ENCODE results near the gene MLX. TPM values are rescaled to one million over a fixed set of nuclear protein-coding genes. Genes with fewer than 3 reads are reported as not detected.
"Not testable (repeated sequence)": the region's sequence is repeated elsewhere in the genome, so short reads cannot be mapped to it uniquely, and the experiment has no call there.

The MLX gene
- total RNA-seq, 3 donors from 2014 or later (not counting 1 experiment from before 2014, with no cell fraction given), result 38.9 to 58.2 (median 42.6) TPM

GRCh38 chr17:42537156-42537805, 29.6 kb upstream of the MLX start:
- no peaks in the 10 kb centered on the region for H3K36me3 Mint-ChIP-seq
- no peaks in the 10 kb centered on the region for H3K27me3 Mint-ChIP-seq (ENCODE audit: low read depth in 2 of 2)
- Histone ChIP-seq H3K4me1 (ENCODE audit: control insufficient read depth, insufficient read depth, low read length) (peaks cover 31% of the 10 kb centered on the region), H3K27me3 (ENCODE audit: control insufficient read depth, insufficient read depth, low read length) (no peaks in the 10 kb centered on the region), H3K9me3 (ENCODE audit: control insufficient read depth, insufficient read depth, low read length) (no peaks in the 10 kb centered on the region), H3K36me3 (ENCODE audit: control insufficient read depth, insufficient read depth, low read length) (peaks cover 13% of the 10 kb centered on the region), H3K27ac (ENCODE audit: low read length) (no peak overlapping the region), H3K4me3 (ENCODE audit: low read length) (peak overlapping the region; percentile 54)
- 88% methylated on average over 28 of the region's 31 CpGs for WGBS (ENCODE audit: insufficient coverage)
- DNase-seq (no peak), ATAC-seq (no peak)
- H3K9me3 Mint-ChIP-seq, result no peaks in the 10 kb centered on the region
- H3K4me3 Mint-ChIP-seq, result peak overlapping the region; percentile 84
- H3K4me1 Mint-ChIP-seq, result peaks cover 17 to 42% of the 10 kb centered on the region in 2 donors
- TF ChIP-seq CTCF (IDR thresholded peaks at IDR 0.05), result no peak
- intact Hi-C loops (cut with micrococcal nuclease), result loop anchor here (2.0 kb wide), 1 partner anchor 18 kb away; no protein-coding TSS in a partner anchor
- peak overlapping the region in 1 of 2 donors; percentile 83 for H3K27ac Mint-ChIP-seq

- intact Hi-C loops (cut with micrococcal nuclease), result loop anchor here (2.0 kb wide), 1 partner anchor 17 kb away; no protein-coding TSS in a partner anchor
- H3K36me3 ChIP-seq (ENCODE audit: control insufficient read depth, insufficient read depth, low read length), result peaks cover 16% of the 10 kb centered on the region
- no peaks in the 10 kb centered on the region for H3K27me3 Mint-ChIP-seq (ENCODE audit: low read depth in 2 of 2)
- ATAC-seq (no peak), DNase-seq (no peak)
- no peaks in the 10 kb centered on the region for H3K9me3 Mint-ChIP-seq
- peak overlapping the region; percentile 68 for H3K4me3 Mint-ChIP-seq
- peaks cover 17 to 42% of the 10 kb centered on the region in 2 donors for H3K4me1 Mint-ChIP-seq
- H3K36me3 Mint-ChIP-seq, result no peaks in the 10 kb centered on the region
- H3K27ac Mint-ChIP-seq, result peak overlapping the region in 1 of 2 donors; percentile 34
- no peak overlapping the region for H3K27ac ChIP-seq (ENCODE audit: low read length)
- 96% methylated on average over 5 of the region's 5 CpGs for WGBS (ENCODE audit: insufficient coverage)
- H3K9me3 ChIP-seq (ENCODE audit: control insufficient read depth, insufficient read depth, low read length), result no peaks in the 10 kb centered on the region
- H3K4me1 ChIP-seq (ENCODE audit: control insufficient read depth, insufficient read depth, low read length), result peaks cover 29% of the 10 kb centered on the region
- H3K27me3 ChIP-seq (ENCODE audit: control insufficient read depth, insufficient read depth, low read length), result no peaks in the 10 kb centered on the region
- H3K4me3 ChIP-seq (ENCODE audit: low read length), result no peak overlapping the region
- no peak for TF ChIP-seq CTCF (IDR thresholded peaks at IDR 0.05)
These were observed 29.0 kb upstream of the MLX start for GRCh38 chr17:42537826-42538451.

- Mint-ChIP-seq H3K4me3 (peak overlapping the region; percentile 68), H3K9me3 (no peaks in the 10 kb centered on the region), H3K36me3 (no peaks in the 10 kb centered on the region), H3K27ac (no peak overlapping the region), H3K4me1 (peaks cover 14 to 38% of the 10 kb centered on the region in 2 donors), H3K27me3 (ENCODE audit: low read depth in 2 of 2) (no peaks in the 10 kb centered on the region)
- no peak for TF ChIP-seq CTCF (IDR thresholded peaks at IDR 0.05)
- Histone ChIP-seq H3K27ac (ENCODE audit: low read length) (no peak overlapping the region), H3K27me3 (ENCODE audit: control insufficient read depth, insufficient read depth, low read length) (no peaks in the 10 kb centered on the region), H3K4me1 (ENCODE audit: control insufficient read depth, insufficient read depth, low read length) (peaks cover 29% of the 10 kb centered on the region), H3K36me3 (ENCODE audit: control insufficient read depth, insufficient read depth, low read length) (peaks cover 20% of the 10 kb centered on the region), H3K9me3 (ENCODE audit: control insufficient read depth, insufficient read depth, low read length) (no peaks in the 10 kb centered on the region), H3K4me3 (ENCODE audit: low read length) (no peak overlapping the region)
- ATAC-seq (no peak), DNase-seq (no peak)
- intact Hi-C loops (cut with micrococcal nuclease), result no loop called here
- WGBS (ENCODE audit: insufficient coverage), result 98% methylated on average over 14 of the region's 14 CpGs
These were observed 28.4 kb upstream of the MLX start for GRCh38 chr17:42538482-42538881.

- H3K9me3 Mint-ChIP-seq; H3K4me3 ChIP-seq (ENCODE audit: low read length); H3K27me3 ChIP-seq (ENCODE audit: control insufficient read depth, insufficient read depth, low read length); H3K36me3 Mint-ChIP-seq; H3K4me3 Mint-ChIP-seq; H3K27ac Mint-ChIP-seq; H3K27me3 Mint-ChIP-seq (ENCODE audit: low read depth in 2 of 2); DNase-seq; intact Hi-C loops (cut with micrococcal nuclease); H3K27ac ChIP-seq (ENCODE audit: low read length); ATAC-seq; H3K9me3 ChIP-seq (ENCODE audit: control insufficient read depth, insufficient read depth, low read length): not testable (repeated sequence)
- 91% methylated on average over 4 of the region's 4 CpGs for WGBS (ENCODE audit: insufficient coverage)
- Histone ChIP-seq H3K4me1 (ENCODE audit: control insufficient read depth, insufficient read depth, low read length) (peaks cover 24% of the 10 kb centered on the region), H3K36me3 (ENCODE audit: control insufficient read depth, insufficient read depth, low read length) (peaks cover 22% of the 10 kb centered on the region)
- peaks cover 10 to 32% of the 10 kb centered on the region in 2 donors for H3K4me1 Mint-ChIP-seq
These were observed 26.3 kb upstream of the MLX start for GRCh38 chr17:42540558-42540957.

All from natural killer cell (primary cell).